OCI-LY1 (cell line): ENCODE measurements around the gene ASRGL1.
"Not testable (repeated sequence)": the region's sequence is repeated elsewhere in the genome, so short reads cannot be mapped to it uniquely, and the experiment has no call there.

Source experiments
- CTCF ChIP-seq: fragments of 200-600 bp; sonication (generic), shearing (Covaris generic); IDR thresholded peaks from 2 replicates; pipeline ENCODE4 v1.5.1; 2017; ENCODE audit warnings: mild to moderate bottlenecking, antibody characterized with exemption, low read length, moderate library complexity, mixed read lengths
- EZH2 ChIP-seq: fragments of 200-600 bp; sonication (generic), shearing (Covaris generic); IDR thresholded peaks from 2 replicates; pipeline ENCODE4 v1.8.0; 2017; ENCODE audit warnings: borderline replicate concordance, mixed run types, mild to moderate bottlenecking, antibody characterized with exemption, low read length, moderate library complexity, mixed read lengths

DNA sequence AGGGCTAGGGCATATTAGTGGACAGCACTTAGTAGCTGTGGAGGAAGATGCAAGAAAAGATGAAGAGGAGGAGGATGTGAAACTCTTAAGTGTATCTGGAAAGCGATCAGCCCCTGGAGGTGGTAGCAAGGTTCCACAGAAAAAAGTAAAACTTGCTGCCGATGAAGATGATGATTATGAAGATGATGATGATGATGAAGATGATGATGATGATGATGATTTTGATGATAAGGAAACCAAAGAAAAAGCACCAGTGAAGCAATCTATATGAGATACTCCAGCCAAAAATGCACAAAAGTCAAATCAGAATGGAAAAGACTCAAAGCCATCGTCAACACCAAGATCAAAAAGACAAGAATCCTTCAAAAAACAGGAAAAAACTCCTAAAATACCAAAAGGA, 6.0 kb upstream of the ASRGL1 start:
- TF ChIP-seq CTCF, EZH2: not testable (repeated sequence)
